H9 (cell line): Measurements from ENCODE around the gene EFCAB6. TPM values are rescaled to one million over a fixed set of nuclear protein-coding genes. Genes with fewer than 3 reads are reported as not detected.

Experiments
- DNase-seq: peaks from one replicate; pipeline ENCODE4 v3.0.0-alpha.2; 2017
- H2AFZ ChIP-seq: one replicate; pipeline ENCODE4 v1.6.1; 2013; ENCODE audit warnings: mild to moderate bottlenecking, low read length, control low read depth, moderate library complexity
- H2AK5ac ChIP-seq: 2 replicates; pipeline ENCODE4 v1.6.1; 2013; ENCODE audit warnings: low read length, control low read depth, mixed read lengths; ENCODE audit not compliant: insufficient read length
- H2BK120ac ChIP-seq: one replicate; pipeline ENCODE4 v1.6.1; 2013; ENCODE audit warnings: low read depth, mild to moderate bottlenecking, low read length, control low read depth, inconsistent platforms; ENCODE audit not compliant: poor library complexity, severe bottlenecking
- H2BK12ac ChIP-seq: 2 replicates; pipeline ENCODE4 v1.6.1; 2013; ENCODE audit warnings: low read length, control low read depth, mixed read lengths, low read depth; ENCODE audit not compliant: insufficient read length
- H2BK15ac ChIP-seq: 2 replicates; pipeline ENCODE4 v1.6.1; 2013; ENCODE audit warnings: low read depth, low read length, control low read depth
- H2BK20ac ChIP-seq: one replicate; pipeline ENCODE4 v1.6.1; 2013; ENCODE audit warnings: low read depth, mild to moderate bottlenecking, low read length, control low read depth, inconsistent platforms; ENCODE audit not compliant: poor library complexity, severe bottlenecking
- H2BK5ac ChIP-seq: 2 replicates; pipeline ENCODE4 v1.6.1; 2013; ENCODE audit warnings: low read length, control low read depth, mixed read lengths; ENCODE audit not compliant: insufficient read length
- H3K14ac ChIP-seq: 2 replicates; pipeline ENCODE4 v1.6.1; 2013; ENCODE audit warnings: low read length, control low read depth; ENCODE audit not compliant: insufficient read depth
- H3K18ac ChIP-seq: 2 replicates; pipeline ENCODE4 v1.6.1; 2013; ENCODE audit warnings: low read depth, mild to moderate bottlenecking, mixed read lengths, low read length, control low read depth; ENCODE audit not compliant: insufficient read length
- H3K23ac ChIP-seq: 2 replicates; pipeline ENCODE4 v1.6.1; 2013; ENCODE audit warnings: low read length, control low read depth, mixed read lengths, low read depth; ENCODE audit not compliant: insufficient read length
- H3K23me2 ChIP-seq: 2 replicates; pipeline ENCODE4 v1.6.1; 2013; ENCODE audit warnings: low read depth, mild to moderate bottlenecking, mixed read lengths, low read length, control low read depth; ENCODE audit not compliant: insufficient read length, poor library complexity, severe bottlenecking
- H3K27ac ChIP-seq: 2 replicates; pipeline ENCODE4 v1.5.1; 2013; ENCODE audit warnings: low read length, control low read depth, mixed read lengths, low read depth; ENCODE audit not compliant: insufficient read length
- H3K27me3 ChIP-seq: 2 replicates; pipeline ENCODE4 v1.6.1; 2013; ENCODE audit warnings: low read length, control low read depth, inconsistent platforms; ENCODE audit not compliant: insufficient read depth
- H3K4ac ChIP-seq: 2 replicates; pipeline ENCODE4 v1.6.1; 2013; ENCODE audit warnings: low read depth, mild to moderate bottlenecking, control low read depth, inconsistent platforms, low read length, moderate library complexity
- H3K4me1 ChIP-seq: 2 replicates; pipeline ENCODE4 v1.6.1; 2013; ENCODE audit warnings: low read length, control low read depth, inconsistent platforms; ENCODE audit not compliant: insufficient read depth
- H3K4me2 ChIP-seq: 2 replicates; pipeline ENCODE4 v1.6.1; 2013; ENCODE audit warnings: low read length, control low read depth, mixed read lengths; ENCODE audit not compliant: insufficient read length, insufficient read depth
- H3K56ac ChIP-seq: 2 replicates; pipeline ENCODE4 v1.6.1; 2013; ENCODE audit warnings: low read depth, mild to moderate bottlenecking, mixed read lengths, low read length, control low read depth; ENCODE audit not compliant: insufficient read length
- H3K79me1 ChIP-seq: 2 replicates; pipeline ENCODE4 v1.6.1; 2013; ENCODE audit warnings: low read depth, mild to moderate bottlenecking, moderate library complexity, low read length, control low read depth, inconsistent platforms; ENCODE audit not compliant: insufficient read depth, poor library complexity, severe bottlenecking
- H3K79me2 ChIP-seq: 2 replicates; pipeline ENCODE4 v1.6.1; 2013; ENCODE audit warnings: low read length, control low read depth, inconsistent platforms; ENCODE audit not compliant: insufficient read depth
- H3K9ac ChIP-seq: 2 replicates; pipeline ENCODE4 v1.6.1; 2013; ENCODE audit warnings: low read length, control low read depth, mixed read lengths; ENCODE audit not compliant: insufficient read length; ENCODE audit errors: extremely low read depth
- H3K9me3 ChIP-seq: one replicate; pipeline ENCODE4 v1.6.1; 2013; ENCODE audit warnings: low read depth, low read length, inconsistent platforms; ENCODE audit not compliant: control insufficient read depth
- H3T11ph ChIP-seq: one replicate; pipeline ENCODE4 v1.6.1; 2013; ENCODE audit warnings: mild to moderate bottlenecking, low read length, control low read depth, inconsistent platforms
- H4K20me1 ChIP-seq: one replicate; pipeline ENCODE4 v1.6.1; 2013; ENCODE audit not compliant: control insufficient read depth, insufficient read length, insufficient read depth
- H4K5ac ChIP-seq: 2 replicates; pipeline ENCODE4 v1.6.1; 2013; ENCODE audit warnings: low read depth, mild to moderate bottlenecking, mixed read lengths, low read length, control low read depth; ENCODE audit not compliant: insufficient read length
- H4K8ac ChIP-seq: replicated peaks from 2 replicates; pipeline ENCODE4 v1.6.1; 2013; ENCODE audit warnings: low read length, control low read depth, mixed read lengths, low read depth; ENCODE audit not compliant: insufficient read length
- H4K91ac ChIP-seq: 2 replicates; pipeline ENCODE4 v1.6.1; 2013; ENCODE audit warnings: low read depth, mild to moderate bottlenecking, moderate library complexity, mixed read lengths, low read length, control low read depth; ENCODE audit not compliant: insufficient read length
- H3K27ac Mint-ChIP-seq, 3 experiments: 2 replicates in 2 of 3; 3 replicates in 1 of 3; pipeline ENCODE4 v1.8.0; 2020 to 2021; ENCODE audit warnings: mixed read lengths in 3 of 3, mild to moderate bottlenecking in 1 of 3, moderate library complexity in 1 of 3
- H3K27me3 Mint-ChIP-seq: 2 replicates; pipeline ENCODE4 v1.8.0; 2021; ENCODE audit warnings: low read depth, mild to moderate bottlenecking, moderate library complexity, mixed read lengths
- H3K36me3 Mint-ChIP-seq, 3 experiments: 2 replicates in 2 of 3; 3 replicates in 1 of 3; pipeline ENCODE4 v1.8.0; 2020 to 2021; ENCODE audit warnings: low read depth in 3 of 3, mixed read lengths in 3 of 3; ENCODE audit not compliant: insufficient read depth in 1 of 3
- H3K4me1 Mint-ChIP-seq, 2 experiments: 2 replicates each; pipeline ENCODE4 v1.8.0; 2020; ENCODE audit warnings: mixed read lengths in 2 of 2
- H3K4me3 Mint-ChIP-seq, 2 experiments: 2 replicates in 1 of 2; 3 replicates in 1 of 2; pipeline ENCODE4 v1.8.0; 2020 to 2021; ENCODE audit warnings: mild to moderate bottlenecking in 2 of 2, mixed read lengths in 2 of 2, moderate library complexity in 1 of 2
- H3K9me3 Mint-ChIP-seq, 2 experiments: 2 replicates in 1 of 2; 3 replicates in 1 of 2; pipeline ENCODE4 v1.8.0; 2020; ENCODE audit warnings: mild to moderate bottlenecking in 2 of 2, mixed read lengths in 2 of 2, moderate library complexity in 1 of 2
- WGBS: extraction: QIAGEN DNeasy Blood & Tissue Kit; methylation state at CpG from one replicate; pipeline ENCODE4 v1.1.7; 2013; ENCODE audit warnings: missing lambda C conversion rate, low lambda C conversion rate, mixed read lengths; ENCODE audit not compliant: insufficient read length; ENCODE audit errors: extremely low coverage; 5-methylcytosine and 5-hydroxymethylcytosine counted together
- total RNA-seq: library from RNA; stranded (reverse); gene quantifications from 2 replicates; pipeline ENCODE4 v1.2.1, GENCODE V29; 2021
- TF ChIP-seq, protein P1 (sequence below): fragments of 200-600 bp; sonication (generic); conservative IDR thresholded peaks from 3 replicates; pipeline ENCODE4 v1.8.0; 2021; ENCODE audit warnings: antibody characterized with exemption, mild to moderate bottlenecking

Gene EFCAB6
- total RNA-seq, 1 experiment from 2014 or later: 0.31 TPM

DNA sequence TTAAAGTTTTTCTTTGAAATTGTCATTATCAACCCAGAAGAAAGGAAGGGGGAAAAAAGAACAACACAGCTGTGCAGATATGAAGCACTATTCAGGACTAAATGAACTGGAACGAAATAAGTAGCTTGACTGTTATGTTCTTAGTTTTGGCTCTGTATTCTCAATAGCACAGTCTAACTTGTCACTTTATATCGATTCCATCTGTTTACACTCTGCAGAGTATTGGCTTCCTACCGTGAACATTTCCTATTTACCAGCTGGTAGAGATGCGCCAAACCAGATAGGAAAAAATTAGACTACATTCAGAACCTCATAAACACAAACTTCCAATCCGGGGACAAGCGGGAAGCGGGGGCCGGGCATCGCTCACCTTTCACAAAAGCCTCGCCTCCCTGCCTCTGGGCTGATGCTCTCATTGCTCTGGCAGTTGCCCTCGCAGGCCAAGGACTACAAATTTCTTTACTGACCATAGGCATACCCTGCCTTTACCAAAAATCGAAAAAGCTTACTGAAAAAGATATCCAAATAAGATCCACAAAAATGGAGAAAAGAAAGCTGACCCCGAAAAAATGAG, 66.2 kb downstream of the EFCAB6 start:
- Histone ChIP-seq H3K79me2 (no peaks in the 10 kb centered on the region), H2BK15ac (no peak overlapping the region), H3K23me2 (no peaks in the 10 kb centered on the region), H3T11ph (no peak overlapping the region), H2BK20ac (no peak overlapping the region), H4K5ac (no peak overlapping the region), H3K4me2 (no peak overlapping the region), H2AFZ (no peak overlapping the region), H3K9ac (no peak overlapping the region), H3K27ac (no peak overlapping the region), H3K23ac (no peak overlapping the region), H2BK12ac (no peak overlapping the region), H2BK120ac (no peak overlapping the region), H4K20me1 (no peaks in the 10 kb centered on the region), H3K27me3 (no peaks in the 10 kb centered on the region), H3K14ac (no peak overlapping the region), H3K79me1 (no peaks in the 10 kb centered on the region), H3K9me3 (no peaks in the 10 kb centered on the region), H4K91ac (no peak overlapping the region), H3K18ac (no peak overlapping the region), H4K8ac (no peak overlapping the region), H3K4me1 (peaks cover 6% of the 10 kb centered on the region), H2BK5ac (no peak overlapping the region), H2AK5ac (no peak overlapping the region), H3K56ac (no peak overlapping the region), H3K4ac (no peak overlapping the region)
- Mint-ChIP-seq H3K36me3 (no peaks in the 10 kb centered on the region), H3K27me3 (peaks cover 11% of the 10 kb centered on the region), H3K4me1 (peaks cover 13 to 22% of the 10 kb centered on the region in 2 experiments), H3K27ac (no peak overlapping the region), H3K4me3 (no peak overlapping the region), H3K9me3 (no peaks in the 10 kb centered on the region)
- no CpG with 5 or more reads among the region's 13 CpGs for WGBS
- TF ChIP-seq, protein P1, sequence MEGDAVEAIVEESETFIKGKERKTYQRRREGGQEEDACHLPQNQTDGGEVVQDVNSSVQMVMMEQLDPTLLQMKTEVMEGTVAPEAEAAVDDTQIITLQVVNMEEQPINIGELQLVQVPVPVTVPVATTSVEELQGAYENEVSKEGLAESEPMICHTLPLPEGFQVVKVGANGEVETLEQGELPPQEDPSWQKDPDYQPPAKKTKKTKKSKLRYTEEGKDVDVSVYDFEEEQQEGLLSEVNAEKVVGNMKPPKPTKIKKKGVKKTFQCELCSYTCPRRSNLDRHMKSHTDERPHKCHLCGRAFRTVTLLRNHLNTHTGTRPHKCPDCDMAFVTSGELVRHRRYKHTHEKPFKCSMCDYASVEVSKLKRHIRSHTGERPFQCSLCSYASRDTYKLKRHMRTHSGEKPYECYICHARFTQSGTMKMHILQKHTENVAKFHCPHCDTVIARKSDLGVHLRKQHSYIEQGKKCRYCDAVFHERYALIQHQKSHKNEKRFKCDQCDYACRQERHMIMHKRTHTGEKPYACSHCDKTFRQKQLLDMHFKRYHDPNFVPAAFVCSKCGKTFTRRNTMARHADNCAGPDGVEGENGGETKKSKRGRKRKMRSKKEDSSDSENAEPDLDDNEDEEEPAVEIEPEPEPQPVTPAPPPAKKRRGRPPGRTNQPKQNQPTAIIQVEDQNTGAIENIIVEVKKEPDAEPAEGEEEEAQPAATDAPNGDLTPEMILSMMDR: no peak
- DNase-seq: no peak
